ENCODE results near the gene PJVK.
A peak's percentile ranks its signal among the peaks of the same experiment; 100 is the strongest.
"Not testable (repeated sequence)": the region's sequence is repeated elsewhere in the genome, so short reads cannot be mapped to it uniquely, and the experiment has no call there.

PJVK gene, protein sequence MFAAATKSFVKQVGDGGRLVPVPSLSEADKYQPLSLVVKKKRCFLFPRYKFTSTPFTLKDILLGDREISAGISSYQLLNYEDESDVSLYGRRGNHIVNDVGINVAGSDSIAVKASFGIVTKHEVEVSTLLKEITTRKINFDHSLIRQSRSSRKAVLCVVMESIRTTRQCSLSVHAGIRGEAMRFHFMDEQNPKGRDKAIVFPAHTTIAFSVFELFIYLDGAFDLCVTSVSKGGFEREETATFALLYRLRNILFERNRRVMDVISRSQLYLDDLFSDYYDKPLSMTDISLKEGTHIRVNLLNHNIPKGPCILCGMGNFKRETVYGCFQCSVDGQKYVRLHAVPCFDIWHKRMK

DNA sequence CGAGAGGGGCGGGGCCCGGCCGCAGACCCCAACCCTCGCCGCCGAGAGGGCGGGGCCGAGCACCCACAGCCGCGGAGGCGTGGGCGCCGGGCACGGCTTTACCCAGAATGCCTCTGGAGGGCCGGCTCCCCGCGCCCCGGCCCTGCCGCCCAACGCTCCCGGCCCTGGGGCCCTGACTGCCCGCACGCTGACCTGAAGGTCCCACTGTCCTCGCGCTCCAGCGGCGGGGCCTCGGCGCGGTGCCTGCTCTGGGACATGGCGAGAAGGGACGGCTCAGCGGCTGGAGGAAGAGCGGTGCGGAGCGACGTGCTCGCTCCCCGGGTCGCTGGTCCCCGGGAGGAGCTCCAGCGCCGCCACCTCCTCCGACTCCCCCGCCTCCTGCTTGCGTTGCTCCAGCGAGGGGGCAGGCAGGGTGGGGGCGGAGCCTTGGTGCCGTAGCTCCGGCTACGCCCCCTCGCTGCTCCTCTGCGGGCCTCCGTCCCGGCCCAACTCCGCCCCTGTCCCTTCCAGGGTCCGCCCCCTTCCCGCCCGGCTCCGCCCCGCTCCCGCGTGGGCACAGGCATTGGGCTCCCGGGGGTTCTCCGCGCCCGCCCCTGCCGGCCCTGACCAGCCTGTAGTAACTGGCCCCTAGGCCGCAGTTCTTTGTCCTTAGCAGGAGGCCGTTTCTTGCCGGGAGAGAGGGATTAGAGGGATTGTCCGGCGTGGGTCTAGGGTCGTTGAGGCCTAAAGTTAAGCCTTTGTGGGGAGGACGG, at the start of gene PJVK, which contains the start of gene PRKRA:
PJVK (plus strand) TSS at position 605 of the 752 bp plus-strand sequence. CDS start 2,032 bp downstream, outside the sequence.
PRKRA (minus strand) TSS at position 402 of the 752 bp plus-strand sequence; CDS start at position 257, 145 bp downstream.
- DNase-seq: peak; percentile 96

DNA sequence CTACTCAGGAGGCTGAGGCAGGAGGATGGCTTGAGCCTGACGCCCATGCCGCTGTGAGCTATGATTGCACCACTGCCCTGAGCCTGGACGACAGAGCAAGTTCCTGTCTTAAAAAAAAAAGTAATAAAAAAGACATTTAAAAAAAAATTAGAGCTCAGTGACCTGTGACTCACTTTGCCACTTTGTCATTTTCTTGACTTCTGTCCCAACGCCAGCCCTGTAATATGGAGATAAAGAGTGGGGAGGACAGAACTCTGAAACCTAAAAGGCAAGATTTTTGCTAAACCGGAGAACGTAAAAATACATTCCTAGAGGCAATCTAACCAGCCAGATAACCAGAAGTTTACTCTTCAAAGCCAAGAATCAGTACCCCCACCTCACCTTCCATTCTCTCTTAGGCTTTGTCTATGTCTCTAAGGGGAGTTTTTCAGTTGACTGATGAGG, 49.2 kb upstream of the PJVK start:
- no peak for DNase-seq

DNA sequence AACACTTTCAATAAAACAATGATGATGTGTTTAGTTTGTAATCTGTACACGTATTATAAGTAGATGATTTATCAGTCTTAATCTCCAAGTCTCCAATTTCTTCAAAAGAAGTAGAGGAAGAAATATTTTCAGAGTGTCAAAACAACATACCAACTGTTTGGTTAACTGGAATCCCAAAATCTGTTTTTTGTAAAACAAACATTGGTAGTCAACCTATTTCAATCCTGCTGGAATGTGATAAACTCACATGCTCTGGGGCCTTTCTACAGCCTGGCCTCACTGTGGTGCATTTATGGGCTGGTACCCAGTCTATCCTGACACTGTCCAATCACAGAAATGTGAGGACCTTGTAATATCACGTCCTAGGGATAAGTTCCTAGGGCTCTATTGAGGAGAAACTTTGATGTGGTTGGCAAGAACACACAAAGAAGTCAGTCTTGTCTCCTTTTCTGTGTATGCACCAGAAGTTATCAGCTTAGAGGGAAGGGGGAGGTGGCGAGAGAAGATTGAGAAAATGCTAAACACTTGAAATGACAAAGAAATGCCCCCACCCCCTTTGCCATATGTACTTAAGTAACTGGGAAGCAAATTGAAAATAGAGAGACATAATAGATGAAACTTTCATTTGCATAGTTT, 47.4 kb upstream of the PJVK start:
- no peak for DNase-seq

GRCh38 chr2:178404368-178404767, 46.8 kb upstream of the PJVK start:
- DNase-seq: no peak

DNA sequence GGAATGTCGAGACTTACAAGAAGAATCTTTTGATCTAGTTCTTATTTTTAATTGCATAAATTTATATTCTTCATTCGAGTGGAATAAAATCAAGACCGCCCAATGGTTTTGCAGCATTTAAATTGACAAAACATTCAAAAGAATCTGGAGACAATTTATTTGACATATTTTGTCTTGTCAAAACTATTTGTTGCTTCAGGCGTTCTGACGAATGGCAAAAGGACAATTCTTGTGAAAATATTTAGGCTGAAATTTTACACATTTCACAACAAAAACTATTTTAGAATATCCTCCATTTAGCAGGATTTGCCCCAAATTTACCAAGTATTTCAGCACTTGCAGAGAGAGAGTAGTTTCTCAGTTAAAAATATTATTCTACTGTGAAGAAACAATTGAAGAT, 41.9 kb upstream of the PJVK start:
- DNase-seq: no peak

DNA sequence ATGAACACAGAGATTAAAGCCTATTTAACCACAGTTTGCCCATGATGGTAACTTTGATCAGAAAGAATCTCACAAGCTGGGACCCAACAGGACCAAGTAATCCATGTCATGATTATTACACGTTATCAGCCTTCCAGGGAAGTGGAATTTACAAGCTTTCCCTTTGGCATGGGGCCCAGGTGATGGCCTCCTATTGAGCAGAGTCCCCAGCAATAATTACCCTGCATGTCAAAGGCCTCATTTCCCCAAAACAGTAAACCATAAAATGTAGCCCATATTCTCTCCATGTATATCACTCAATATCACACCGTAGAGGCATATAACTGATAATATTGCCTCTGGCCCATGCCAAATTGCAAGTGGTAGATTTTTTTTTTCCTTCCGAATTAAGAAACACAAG, 39.1 kb upstream of the PJVK start:
- DNase-seq: no peak

DNA sequence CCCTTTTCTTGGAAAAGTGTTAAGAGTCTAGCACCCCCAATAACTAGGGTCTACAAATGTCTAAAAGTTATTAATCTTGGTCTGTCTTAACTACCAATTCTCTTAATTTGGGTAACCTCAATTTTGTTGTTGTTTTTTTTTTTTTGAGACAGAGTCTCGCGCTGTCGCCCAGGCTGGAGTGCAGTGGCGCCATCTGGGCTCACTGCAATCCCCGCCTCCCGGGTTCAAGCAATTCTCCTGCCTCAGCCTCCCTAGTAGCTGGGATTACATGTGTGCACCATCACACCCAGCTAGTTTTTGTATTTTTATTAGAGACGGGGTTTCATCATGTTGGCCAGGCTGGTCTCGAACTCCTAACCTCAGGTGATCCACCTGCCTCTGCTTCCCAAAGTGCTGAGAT, 38.7 kb upstream of the PJVK start:
- not testable (repeated sequence) for DNase-seq

DNA sequence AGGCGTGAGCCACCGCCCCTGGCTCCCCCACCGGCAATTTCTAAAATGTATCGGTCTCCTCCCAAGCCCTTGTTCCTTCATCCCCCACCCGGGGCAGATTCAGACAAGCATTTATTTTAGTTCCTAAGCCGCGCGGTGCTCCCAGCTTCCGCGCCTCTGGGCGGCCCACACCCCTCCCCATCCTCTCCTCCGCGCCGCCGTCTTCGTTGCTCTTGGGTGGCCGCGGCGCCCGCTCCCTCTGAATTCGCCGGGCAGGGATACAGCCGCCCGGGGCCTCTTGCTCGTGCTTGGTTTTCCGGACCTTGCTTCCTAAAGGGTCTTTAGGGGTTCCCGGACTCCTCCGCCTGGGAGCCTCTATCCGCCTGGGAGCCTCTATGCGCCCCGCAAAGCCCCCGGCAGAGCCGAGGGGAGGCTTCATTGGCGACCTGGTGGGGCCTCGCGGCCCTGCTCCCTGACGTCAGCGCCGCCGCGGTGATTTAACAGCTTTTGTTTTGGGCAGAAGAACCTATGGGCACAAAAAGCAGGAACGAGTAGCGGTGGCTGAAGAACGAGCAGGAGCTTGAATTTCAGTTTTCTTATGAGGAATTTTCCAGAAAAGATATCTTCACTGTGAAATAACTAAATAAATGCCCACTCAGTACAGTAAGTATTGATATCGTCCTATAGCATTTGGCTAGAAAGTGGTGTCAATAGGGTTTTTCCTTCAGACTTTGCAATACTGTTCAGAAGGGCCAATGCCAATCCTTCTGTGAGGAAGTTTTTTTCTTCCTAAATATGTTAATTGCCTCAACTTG, 37.5 kb upstream of the PJVK start:
- DNase-seq: peak; percentile 76

GRCh38 chr2:178414266-178415247, 36.6 kb upstream of the PJVK start:
- peak; percentile 78 for DNase-seq

DNA sequence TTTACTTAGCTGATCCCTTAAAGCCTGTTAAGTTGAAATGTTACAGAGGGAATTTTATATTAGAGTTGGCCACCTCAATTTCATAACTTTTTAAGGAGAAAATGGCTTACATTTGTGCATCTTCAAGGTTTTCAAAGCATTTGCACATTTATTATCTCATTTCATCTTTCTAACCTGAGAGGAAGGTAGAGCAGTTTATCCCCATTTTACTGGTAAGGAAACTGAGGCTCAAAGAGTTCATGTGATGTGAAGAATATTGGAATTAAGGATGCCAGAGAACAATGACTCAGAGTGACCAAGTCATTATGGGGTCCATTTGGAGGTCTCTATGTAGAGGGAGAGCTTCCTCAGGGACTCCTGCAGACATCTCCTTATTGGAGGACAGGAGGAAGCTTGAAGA, 35.2 kb upstream of the PJVK start:
- DNase-seq: no peak

DNA sequence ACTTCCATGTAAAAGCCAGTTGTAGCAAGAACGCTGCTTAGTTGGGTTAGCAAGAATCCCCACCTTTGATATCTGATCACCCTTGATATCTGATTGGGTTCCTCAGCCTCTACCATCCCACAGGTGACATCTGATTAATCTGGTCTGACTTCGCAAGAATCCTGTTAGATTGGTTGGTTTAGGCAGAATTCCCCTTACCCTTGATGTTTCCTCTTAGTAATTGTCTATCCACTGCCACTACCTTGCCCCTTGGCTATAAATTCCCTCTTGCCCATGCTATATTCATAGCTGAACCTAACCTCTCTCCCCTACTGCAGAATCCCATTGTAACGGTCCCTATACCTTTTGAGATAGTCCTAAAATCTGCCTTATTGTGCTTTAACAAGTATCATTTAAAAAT, 33.3 kb upstream of the PJVK start:
- no peak for DNase-seq

- DNase-seq: no peak
Measured at GRCh38 chr2:178418426-178418825, 32.8 kb upstream of the PJVK start.

DNA sequence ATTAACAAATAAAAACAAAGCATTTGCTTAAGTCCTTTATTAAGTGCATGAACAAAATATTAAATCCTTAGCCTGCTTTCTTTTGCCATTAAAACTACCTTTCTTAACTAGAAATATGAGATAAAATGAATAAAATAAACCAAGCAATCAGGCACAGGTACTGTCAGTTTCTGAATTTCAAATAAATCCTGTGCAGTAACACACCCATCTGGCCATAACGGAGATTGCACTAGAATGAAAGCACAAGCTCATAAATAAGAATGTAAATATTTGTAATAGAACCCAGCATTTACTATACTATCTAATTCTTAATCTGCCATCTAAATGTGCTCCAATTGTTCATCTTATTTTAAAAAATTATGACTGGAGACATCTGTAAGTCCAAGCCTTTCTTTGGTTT, 32.1 kb upstream of the PJVK start:
- DNase-seq: no peak

GRCh38 chr2:178420463-178420999, 30.6 kb upstream of the PJVK start:
- no peak for DNase-seq

GRCh38 chr2:178422097-178422496, 29.1 kb upstream of the PJVK start:
- no peak for DNase-seq

DNA sequence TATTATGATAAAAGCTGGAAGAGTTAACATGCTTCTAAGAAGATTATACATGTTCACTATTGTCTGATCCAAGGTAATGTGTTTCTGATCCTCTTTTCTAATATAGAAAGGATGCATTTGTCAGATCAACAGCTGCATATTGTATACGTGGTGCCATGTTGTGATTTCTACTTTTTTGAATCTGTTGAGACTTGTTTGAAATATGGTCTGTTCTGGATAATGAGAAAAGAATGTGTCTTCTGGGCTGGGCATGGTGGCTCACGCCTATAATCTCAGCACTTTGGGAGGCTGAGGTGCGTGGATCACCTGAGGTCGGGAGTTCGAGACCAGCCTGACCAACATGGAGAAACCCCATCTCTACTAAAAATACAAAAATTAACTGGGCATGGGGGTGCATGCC, 27.4 kb upstream of the PJVK start:
- not testable (repeated sequence) for DNase-seq

GRCh38 chr2:178425255-178425827, 25.8 kb upstream of the PJVK start:
- DNase-seq: no peak

DNA sequence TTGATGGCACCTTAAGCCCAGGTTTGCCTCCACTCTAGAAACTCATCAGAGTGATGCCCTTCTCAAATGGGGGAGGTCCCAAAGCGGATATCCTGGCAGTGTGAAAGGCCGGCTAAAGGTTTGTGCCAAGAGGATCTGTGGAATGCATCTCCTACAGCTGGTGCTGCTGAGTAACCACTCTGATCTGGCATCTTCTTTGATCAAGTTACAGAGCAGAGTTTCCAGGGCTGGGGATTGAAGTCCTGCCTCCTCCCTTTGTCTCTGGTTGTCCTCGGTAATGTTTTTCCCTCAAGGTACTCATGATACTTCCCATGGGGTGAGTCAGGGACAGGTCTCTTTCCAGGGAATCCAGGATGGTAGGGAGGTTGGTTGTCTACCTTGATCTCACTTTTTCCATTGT, 24.8 kb upstream of the PJVK start:
- no peak for DNase-seq

- no peak for DNase-seq
Measured at GRCh38 chr2:178427458-178427857, 23.7 kb upstream of the PJVK start.

DNA sequence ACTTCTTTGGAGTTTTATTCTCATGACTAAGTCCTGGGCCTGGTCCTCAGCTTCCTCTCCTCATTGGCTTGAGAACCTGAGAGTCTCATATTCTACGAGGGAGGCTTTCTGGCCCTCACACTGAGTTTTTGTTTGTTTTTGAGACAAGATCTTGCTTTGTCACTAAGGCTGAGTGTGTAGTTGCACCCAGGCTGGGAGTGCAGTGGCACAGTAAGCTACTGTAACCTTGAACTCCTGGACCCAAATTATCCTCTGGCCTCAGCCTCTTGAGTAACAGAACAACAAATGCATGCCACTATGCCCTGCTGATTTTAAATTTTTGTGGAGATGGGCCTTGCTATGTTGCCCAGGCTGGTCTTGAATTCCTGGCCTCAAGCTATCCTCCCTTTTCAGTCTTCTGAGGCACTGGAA, 22.8 kb upstream of the PJVK start:
- DNase-seq: no peak

DNA sequence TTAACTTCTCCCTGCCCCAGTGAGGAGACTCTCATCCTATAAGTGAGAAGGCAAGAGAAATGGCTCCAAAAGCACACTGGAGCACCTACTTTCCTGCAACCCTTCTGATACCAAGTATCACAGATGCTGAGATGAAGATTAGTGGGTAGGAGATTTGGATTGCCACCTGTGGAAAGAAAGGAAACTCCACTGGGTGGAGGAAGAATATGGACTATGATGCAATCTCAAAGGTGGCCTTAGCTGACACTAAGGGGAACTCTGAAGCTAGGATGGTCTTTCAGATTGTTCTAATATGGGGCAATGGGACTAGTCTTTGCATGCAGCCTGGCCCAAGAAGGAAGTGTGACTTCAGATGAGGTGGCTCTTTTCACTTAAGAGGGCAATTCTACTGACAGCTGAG, 21.8 kb upstream of the PJVK start:
- DNase-seq: no peak

Data from activated naive CD4-positive, alpha-beta T cell treated with Interleukin-2 at 50 U/mL for 16 hours (primary cell).